Cardiac fibroblast (primary cell): ENCODE results near the gene LGMN.

ENCODE experiments used
- DNase-seq, 2 donors: peaks; one replicate each; pipeline versions ENCODE4 v3.0.0 to v3.0.0-alpha.2; 2010; ENCODE audit warnings: low read depth in 2 of 2
- H3K4me3 ChIP-seq, 2 donors: replicated peaks in 1 of 2; 1 replicate in 1 of 2; 2 replicates in 1 of 2; pipeline ENCODE4 v1.5.1; 2011; ENCODE audit warnings: low read depth in 2 of 2, low read length in 2 of 2, mild to moderate bottlenecking in 2 of 2, moderate library complexity in 1 of 2
- TF ChIP-seq, protein P1 (sequence below): IDR thresholded peaks from one replicate; pipeline ENCODE4 v1.5.1; 2011; ENCODE audit warnings: low read depth, mild to moderate bottlenecking, low read length, inconsistent platforms

The LGMN gene

DNA sequence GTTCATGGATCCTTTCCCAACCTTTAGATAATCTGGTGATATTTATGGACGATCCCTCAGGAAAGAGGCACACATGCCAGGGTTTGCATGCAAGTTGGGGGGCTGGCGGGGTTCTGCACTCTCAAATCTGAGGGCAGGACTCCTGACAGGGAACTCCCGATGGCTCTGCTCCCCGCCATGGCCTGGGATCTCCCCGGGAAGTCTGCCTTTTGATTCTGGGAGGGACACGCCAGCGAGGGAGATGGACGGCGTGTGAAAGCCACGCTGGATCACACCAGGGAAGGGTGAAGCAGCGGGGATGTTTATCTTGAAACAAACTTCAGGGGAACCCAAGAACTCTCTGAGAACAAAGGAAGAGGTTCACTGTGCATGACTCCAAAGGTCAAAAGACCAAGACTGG lies 43.6 kb downstream of the LGMN start:
- H3K4me3 ChIP-seq = no peak overlapping the region
- TF ChIP-seq, protein P1, sequence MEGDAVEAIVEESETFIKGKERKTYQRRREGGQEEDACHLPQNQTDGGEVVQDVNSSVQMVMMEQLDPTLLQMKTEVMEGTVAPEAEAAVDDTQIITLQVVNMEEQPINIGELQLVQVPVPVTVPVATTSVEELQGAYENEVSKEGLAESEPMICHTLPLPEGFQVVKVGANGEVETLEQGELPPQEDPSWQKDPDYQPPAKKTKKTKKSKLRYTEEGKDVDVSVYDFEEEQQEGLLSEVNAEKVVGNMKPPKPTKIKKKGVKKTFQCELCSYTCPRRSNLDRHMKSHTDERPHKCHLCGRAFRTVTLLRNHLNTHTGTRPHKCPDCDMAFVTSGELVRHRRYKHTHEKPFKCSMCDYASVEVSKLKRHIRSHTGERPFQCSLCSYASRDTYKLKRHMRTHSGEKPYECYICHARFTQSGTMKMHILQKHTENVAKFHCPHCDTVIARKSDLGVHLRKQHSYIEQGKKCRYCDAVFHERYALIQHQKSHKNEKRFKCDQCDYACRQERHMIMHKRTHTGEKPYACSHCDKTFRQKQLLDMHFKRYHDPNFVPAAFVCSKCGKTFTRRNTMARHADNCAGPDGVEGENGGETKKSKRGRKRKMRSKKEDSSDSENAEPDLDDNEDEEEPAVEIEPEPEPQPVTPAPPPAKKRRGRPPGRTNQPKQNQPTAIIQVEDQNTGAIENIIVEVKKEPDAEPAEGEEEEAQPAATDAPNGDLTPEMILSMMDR = no peak
- DNase-seq = no peak

DNA sequence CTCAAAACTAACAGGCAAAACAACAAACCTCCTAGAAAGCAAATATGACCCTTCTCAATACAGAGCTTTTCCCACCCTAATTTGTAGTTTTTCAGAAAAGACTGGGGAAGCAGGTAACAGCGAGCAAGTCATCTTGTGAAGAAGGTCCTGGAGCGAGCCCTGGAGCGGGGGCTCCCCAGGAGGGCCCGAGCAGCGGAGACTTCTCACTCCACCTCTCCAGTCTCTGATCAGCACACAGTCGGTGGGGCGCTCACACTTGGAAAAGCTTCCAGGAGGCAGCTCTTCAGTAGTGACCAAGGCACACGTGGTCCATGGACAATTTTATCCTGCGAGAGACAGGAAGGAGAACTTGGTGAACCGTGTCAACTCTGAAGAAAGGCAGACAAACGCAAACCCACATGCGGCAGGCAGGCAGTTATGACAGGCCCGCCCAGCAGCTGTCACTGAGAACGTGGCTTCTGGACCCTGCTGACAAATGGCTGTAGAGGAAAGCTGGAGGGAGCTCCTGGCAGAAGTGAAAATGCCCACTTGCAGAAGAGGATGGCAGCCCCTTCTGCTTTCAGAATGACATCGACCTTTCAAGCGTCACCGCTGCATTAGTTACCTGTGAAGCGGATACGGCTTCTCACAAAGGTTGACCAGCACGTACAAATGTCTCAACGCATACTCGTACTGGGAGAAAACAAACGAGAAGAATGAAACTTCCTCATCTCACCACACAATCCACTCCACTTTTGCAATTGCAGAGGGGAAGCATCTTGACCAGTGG lies 44.2 kb downstream of the LGMN start:
- DNase-seq = no peak
- H3K4me3 ChIP-seq = no peak overlapping the region
- TF ChIP-seq, protein P1 = no peak

DNA sequence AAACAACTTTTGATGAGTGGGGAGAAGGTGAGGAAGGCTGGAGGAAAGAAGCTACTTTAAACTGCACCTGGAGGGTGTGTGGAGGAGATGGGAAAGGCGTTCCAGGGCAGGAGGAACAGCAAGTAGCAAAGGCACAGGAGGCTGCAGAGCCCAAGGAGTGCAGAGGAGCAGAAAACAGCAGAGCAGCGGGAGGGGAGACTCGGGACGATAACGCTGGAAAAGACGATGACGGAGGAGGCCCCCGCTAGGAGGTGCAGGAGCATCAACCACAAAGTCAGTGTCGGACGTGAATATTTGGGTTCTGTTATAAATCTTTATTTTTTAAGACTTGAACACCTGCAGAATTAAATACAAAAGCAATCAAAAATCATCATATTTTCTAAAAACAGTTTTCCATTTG lies 44.9 kb downstream of the LGMN start:
- H3K4me3 ChIP-seq = no peak overlapping the region
- TF ChIP-seq, protein P1 = no peak
- DNase-seq = no peak

DNA sequence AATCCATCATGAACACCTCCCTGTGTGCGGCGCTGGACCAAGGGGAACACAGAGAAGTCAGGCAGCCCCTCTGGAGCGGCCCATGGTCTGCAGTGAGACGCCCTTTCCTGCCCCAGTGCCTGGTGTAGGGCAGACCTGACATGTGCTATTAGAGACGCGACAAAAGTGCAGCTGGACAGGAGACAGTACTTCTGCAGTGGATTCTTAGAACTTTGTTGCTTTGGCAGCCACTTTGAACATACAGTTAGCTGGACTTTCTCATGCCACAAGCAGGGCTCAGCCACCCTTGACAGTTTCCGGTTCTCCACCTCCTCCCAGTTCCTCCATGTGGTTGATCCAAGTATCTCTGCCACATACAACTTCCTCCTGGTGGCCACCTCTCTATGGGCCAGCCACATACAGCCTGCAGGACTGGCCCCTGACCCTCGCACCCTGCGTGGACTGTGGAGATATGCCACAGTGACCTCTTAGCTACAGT lies 45.9 kb downstream of the LGMN start:
- no peak overlapping the region for H3K4me3 ChIP-seq
- TF ChIP-seq, protein P1 = no peak
- no peak for DNase-seq

DNA sequence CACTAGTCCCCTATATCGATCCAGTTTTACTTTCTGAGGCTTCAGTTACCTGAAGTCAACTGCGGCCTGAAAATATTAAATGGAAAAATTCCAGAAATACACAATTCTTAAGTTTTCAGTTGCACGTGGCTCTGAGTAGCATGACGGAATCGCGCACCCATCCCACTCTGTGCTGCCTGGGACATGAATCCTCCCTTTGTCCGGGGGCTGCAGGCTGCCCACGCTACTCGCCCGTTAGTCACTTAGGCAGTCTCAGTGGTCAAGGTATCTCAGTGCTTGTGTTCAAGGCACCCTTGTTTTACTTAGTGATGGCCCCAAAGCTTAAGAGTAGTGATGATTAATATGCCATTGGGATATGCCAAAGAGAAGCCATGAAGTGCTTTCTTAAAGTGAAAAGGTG lies 46.6 kb downstream of the LGMN start:
- no peak overlapping the region for H3K4me3 ChIP-seq
- no peak for DNase-seq
- TF ChIP-seq, protein P1 = no peak

DNA sequence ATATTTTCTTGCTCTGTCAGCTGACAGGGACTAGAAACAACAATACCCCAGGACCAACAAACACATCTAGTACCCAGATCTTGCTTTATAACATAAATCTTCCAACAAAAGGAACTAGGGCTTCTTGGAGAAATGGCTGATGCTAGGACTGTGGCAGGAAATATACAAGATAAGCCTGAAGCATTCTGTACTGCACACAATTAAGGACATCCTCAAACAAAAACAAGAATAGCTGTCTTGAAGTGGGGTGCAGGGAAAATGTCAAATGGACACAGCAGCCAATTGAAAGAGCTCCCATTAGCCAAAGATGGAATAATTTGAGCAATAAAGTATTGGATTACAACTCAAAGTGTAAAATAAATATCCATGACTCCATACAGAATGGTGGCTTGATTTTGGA lies 50.0 kb downstream of the LGMN start:
- H3K4me3 ChIP-seq = no peak overlapping the region
- peak in 1 of 2 donors; percentile 50 for DNase-seq
- TF ChIP-seq, protein P1 = no peak
